ENCODE data around the gene TESPA1. TPM values are rescaled to one million over a fixed set of nuclear protein-coding genes. Genes with fewer than 3 reads are reported as not detected.

The TESPA1 gene
- total RNA-seq, 4 donors from 2014 or later, result 0.80 to 3.1 TPM; not detected in 2

GRCh38 chr12:55017416-55017925 lies 32.9 kb upstream of the TESPA1 start:
- Histone ChIP-seq H3K27ac (no peak overlapping the region), H3K4me3 (no peak overlapping the region), H3K9me3 (no peaks in the 10 kb centered on the region), H3K36me3 (no peaks in the 10 kb centered on the region), H3K4me1 (no peaks in the 10 kb centered on the region), H3K27me3 (peaks cover 28% of the 10 kb centered on the region)
- no peak for DNase-seq (ENCODE audit: low spot score in 2 of 2)
- 19% methylated on average over 3 of the region's 3 CpGs for WGBS
- no peak for TF ChIP-seq POLR2A (IDR thresholded peaks at IDR 0.05)
- TF ChIP-seq POLR2AphosphoS5 (IDR thresholded peaks at IDR 0.05), result no peak
- no peak for TF ChIP-seq EP300 (IDR thresholded peaks at IDR 0.05)
- TF ChIP-seq, protein P1, sequence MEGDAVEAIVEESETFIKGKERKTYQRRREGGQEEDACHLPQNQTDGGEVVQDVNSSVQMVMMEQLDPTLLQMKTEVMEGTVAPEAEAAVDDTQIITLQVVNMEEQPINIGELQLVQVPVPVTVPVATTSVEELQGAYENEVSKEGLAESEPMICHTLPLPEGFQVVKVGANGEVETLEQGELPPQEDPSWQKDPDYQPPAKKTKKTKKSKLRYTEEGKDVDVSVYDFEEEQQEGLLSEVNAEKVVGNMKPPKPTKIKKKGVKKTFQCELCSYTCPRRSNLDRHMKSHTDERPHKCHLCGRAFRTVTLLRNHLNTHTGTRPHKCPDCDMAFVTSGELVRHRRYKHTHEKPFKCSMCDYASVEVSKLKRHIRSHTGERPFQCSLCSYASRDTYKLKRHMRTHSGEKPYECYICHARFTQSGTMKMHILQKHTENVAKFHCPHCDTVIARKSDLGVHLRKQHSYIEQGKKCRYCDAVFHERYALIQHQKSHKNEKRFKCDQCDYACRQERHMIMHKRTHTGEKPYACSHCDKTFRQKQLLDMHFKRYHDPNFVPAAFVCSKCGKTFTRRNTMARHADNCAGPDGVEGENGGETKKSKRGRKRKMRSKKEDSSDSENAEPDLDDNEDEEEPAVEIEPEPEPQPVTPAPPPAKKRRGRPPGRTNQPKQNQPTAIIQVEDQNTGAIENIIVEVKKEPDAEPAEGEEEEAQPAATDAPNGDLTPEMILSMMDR (IDR thresholded peaks at IDR 0.05), result no peak

GRCh38 chr12:55008944-55009585 lies 24.5 kb upstream of the TESPA1 start:
- H3K27ac ChIP-seq, result no peak overlapping the region
- DNase-seq (ENCODE audit: low spot score in 2 of 2), result no peak
- H3K9me3 ChIP-seq, result no peaks in the 10 kb centered on the region
- no peaks in the 10 kb centered on the region for H3K4me1 ChIP-seq
- no peak overlapping the region for H3K4me3 ChIP-seq
- WGBS, result 16% methylated on average over 5 of the region's 6 CpGs
- TF ChIP-seq POLR2A (IDR thresholded peaks at IDR 0.05), result no peak
- TF ChIP-seq EP300 (IDR thresholded peaks at IDR 0.05), result no peak
- TF ChIP-seq POLR2AphosphoS5 (IDR thresholded peaks at IDR 0.05), result no peak
- TF ChIP-seq, protein P1 (IDR thresholded peaks at IDR 0.05), result no peak
- H3K36me3 ChIP-seq, result no peaks in the 10 kb centered on the region
- H3K27me3 ChIP-seq, result peaks cover 9% of the 10 kb centered on the region

DNA sequence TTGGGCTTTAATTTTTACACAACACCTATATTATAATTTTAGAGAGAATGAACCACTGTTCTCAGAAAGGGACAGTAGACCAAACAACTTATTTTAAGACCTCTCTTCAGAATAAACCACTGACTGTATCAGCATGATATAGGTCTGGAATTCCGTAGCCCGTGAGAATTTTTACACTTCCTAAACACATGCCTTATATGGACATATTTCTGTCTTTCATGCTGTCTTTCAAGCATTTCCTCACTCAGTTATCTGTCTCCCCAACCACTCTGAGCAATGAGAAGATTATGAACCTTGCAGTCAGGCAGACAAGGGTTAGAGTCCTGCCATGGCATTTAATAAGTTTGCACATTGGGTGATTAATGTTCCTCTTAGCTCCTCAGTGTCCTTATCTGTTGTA lies 17.8 kb upstream of the TESPA1 start:
- Histone ChIP-seq H3K4me1 (no peaks in the 10 kb centered on the region), H3K36me3 (no peaks in the 10 kb centered on the region), H3K4me3 (no peak overlapping the region), H3K27ac (no peak overlapping the region), H3K9me3 (no peaks in the 10 kb centered on the region), H3K27me3 (peaks cover 8% of the 10 kb centered on the region)
- TF ChIP-seq POLR2A (IDR thresholded peaks at IDR 0.05), result no peak
- TF ChIP-seq POLR2AphosphoS5 (IDR thresholded peaks at IDR 0.05), result no peak
- TF ChIP-seq, protein P1 (IDR thresholded peaks at IDR 0.05), result no peak
- no peak for TF ChIP-seq EP300 (IDR thresholded peaks at IDR 0.05)
- DNase-seq (ENCODE audit: low spot score in 2 of 2), result no peak
- WGBS, result 76% methylated on average over 2 of the region's 2 CpGs

DNA sequence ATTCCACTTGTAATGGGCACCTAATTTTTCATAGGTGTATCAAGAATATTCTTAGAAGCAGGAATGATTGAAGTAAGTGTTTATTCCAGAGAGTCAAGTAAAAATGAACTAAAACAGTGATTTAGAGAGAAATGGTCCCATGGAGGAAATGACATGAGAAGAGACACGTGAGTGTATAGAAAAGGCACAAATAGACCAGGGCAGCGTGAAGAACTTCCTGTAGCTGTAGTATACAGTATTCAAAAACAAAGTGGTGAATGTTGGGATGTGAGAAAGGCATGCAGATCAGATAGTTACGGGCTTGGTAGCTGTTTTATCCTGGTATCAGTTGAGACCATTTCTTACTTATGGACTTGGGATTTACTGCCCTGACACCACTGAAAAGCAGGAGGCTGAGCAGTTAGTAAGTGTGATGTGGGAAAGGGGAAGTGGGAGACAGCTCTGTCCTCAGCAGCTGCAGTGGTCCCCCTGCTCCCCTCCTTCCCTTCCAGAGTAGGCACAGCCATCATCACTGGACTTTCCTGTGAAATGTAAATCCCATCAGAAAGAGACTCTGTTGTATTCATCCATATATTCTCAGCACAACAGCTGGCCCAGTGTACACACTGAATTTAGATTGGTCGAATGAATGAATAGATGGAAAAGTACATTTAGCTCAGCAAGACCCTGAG lies 16.8 kb upstream of the TESPA1 start:
- Histone ChIP-seq H3K4me3 (no peak overlapping the region), H3K4me1 (no peaks in the 10 kb centered on the region), H3K9me3 (no peaks in the 10 kb centered on the region), H3K27me3 (peaks cover 4% of the 10 kb centered on the region), H3K36me3 (no peaks in the 10 kb centered on the region), H3K27ac (no peak overlapping the region)
- 82% methylated on average over 4 of the region's 4 CpGs for WGBS
- no peak for DNase-seq (ENCODE audit: low spot score in 2 of 2)
- TF ChIP-seq, protein P1 (IDR thresholded peaks at IDR 0.05), result no peak
- TF ChIP-seq POLR2A (IDR thresholded peaks at IDR 0.05), result no peak
- no peak for TF ChIP-seq POLR2AphosphoS5 (IDR thresholded peaks at IDR 0.05)
- no peak for TF ChIP-seq EP300 (IDR thresholded peaks at IDR 0.05)

- Histone ChIP-seq H3K27me3 (peaks cover 4% of the 10 kb centered on the region), H3K4me1 (no peaks in the 10 kb centered on the region), H3K4me3 (no peak overlapping the region), H3K36me3 (no peaks in the 10 kb centered on the region), H3K9me3 (no peaks in the 10 kb centered on the region), H3K27ac (no peak overlapping the region)
- no peak for DNase-seq (ENCODE audit: low spot score in 2 of 2)
- no peak for TF ChIP-seq POLR2A (IDR thresholded peaks at IDR 0.05)
- TF ChIP-seq, protein P1 (IDR thresholded peaks at IDR 0.05), result no peak
- 58% methylated on average over 5 of the region's 5 CpGs for WGBS
Measured at GRCh38 chr12:54998958-54999510, 14.5 kb upstream of the TESPA1 start.

All from suprapubic skin (tissue), 4 donors.